Activated CD4-positive, alpha-beta memory T cell treated with anti-CD3 and anti-CD28 coated beads for 36 hours (primary cell): Measurements from ENCODE around the gene DRD4. TPM values are rescaled to one million over a fixed set of nuclear protein-coding genes. Genes with fewer than 3 reads are reported as not detected.

Experiments
- CTCF ChIA-PET: fragments of 350-600 bp; sonication (Branson Sonifier 250); formaldehyde crosslinking; loops from one replicate; lab custom pipeline; 2021; ENCODE audit warnings: antibody characterized with exemption, inconsistent platforms; lab: Charles Lee
- POLR2A ChIA-PET: fragments of 350-600 bp; sonication (Branson Sonifier 250); formaldehyde crosslinking; loops from one replicate; lab custom pipeline; 2021; ENCODE audit warnings: antibody characterized with exemption; lab: Charles Lee
- DNase-seq: peaks from one replicate; pipeline ENCODE4 v3.0.0-alpha.2; 2020
- H3K27ac Mint-ChIP-seq: one replicate; pipeline ENCODE4 v1.8.0; 2021; ENCODE audit warnings: mixed read lengths
- H3K27me3 Mint-ChIP-seq: one replicate; pipeline ENCODE4 v1.8.0; 2021; ENCODE audit warnings: mixed read lengths
- H3K36me3 Mint-ChIP-seq: one replicate; pipeline ENCODE4 v1.8.0; 2021; ENCODE audit warnings: mixed read lengths
- H3K4me1 Mint-ChIP-seq: one replicate; pipeline ENCODE4 v1.8.0; 2021; ENCODE audit warnings: low read depth, mixed read lengths
- H3K4me3 Mint-ChIP-seq: one replicate; pipeline ENCODE4 v1.8.0; 2021; ENCODE audit warnings: mild to moderate bottlenecking, mixed read lengths
- H3K9me3 Mint-ChIP-seq: one replicate; pipeline ENCODE4 v1.8.0; 2021; ENCODE audit warnings: mixed read lengths
- intact Hi-C: fragments of 100-400 bp; cut with micrococcal nuclease; formaldehyde crosslinking; loops from one replicate; pipeline ENCODE4 v1.15.1; 2023
- total RNA-seq, 2 experiments: library from RNA; stranded (reverse); gene quantifications; one replicate each; pipeline ENCODE4 v1.2.3, GENCODE V29; 2021

Gene DRD4
- total RNA-seq, 2 experiments from 2014 or later, result 0.21 to 0.39 TPM

DNA sequence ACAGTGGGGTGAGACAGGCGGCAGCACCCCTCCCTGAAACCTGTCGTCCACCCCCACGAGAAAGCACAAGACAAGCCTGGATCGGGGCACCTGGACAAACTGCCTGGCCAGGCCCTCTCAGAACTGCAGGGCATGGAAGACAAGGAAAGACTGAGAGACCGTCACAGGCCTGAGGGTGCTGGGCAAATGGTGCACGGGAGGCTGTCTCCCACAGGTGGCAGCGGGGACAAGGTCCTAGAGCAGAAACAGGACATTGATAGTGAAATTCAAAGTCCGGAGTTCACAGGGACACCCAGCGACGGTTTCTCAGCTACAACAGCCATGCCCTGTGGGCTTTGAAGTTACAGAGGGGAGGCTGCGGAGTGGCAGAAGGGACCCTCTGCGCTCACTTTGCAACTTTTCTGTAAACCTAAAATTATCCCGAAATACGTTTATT is 20.6 kb downstream of the DRD4 start:
- DNase-seq, result no peak
- H3K9me3 Mint-ChIP-seq, result no peaks in the 10 kb centered on the region
- peaks cover 9% of the 10 kb centered on the region for H3K36me3 Mint-ChIP-seq
- no peak overlapping the region for H3K4me3 Mint-ChIP-seq
- POLR2A ChIA-PET, result no interaction called here
- CTCF ChIA-PET, result no interaction called here
- no peaks in the 10 kb centered on the region for H3K4me1 Mint-ChIP-seq
- H3K27me3 Mint-ChIP-seq, result no peaks in the 10 kb centered on the region
- H3K27ac Mint-ChIP-seq, result no peak overlapping the region
- intact Hi-C loops, result no loop called here

DNA sequence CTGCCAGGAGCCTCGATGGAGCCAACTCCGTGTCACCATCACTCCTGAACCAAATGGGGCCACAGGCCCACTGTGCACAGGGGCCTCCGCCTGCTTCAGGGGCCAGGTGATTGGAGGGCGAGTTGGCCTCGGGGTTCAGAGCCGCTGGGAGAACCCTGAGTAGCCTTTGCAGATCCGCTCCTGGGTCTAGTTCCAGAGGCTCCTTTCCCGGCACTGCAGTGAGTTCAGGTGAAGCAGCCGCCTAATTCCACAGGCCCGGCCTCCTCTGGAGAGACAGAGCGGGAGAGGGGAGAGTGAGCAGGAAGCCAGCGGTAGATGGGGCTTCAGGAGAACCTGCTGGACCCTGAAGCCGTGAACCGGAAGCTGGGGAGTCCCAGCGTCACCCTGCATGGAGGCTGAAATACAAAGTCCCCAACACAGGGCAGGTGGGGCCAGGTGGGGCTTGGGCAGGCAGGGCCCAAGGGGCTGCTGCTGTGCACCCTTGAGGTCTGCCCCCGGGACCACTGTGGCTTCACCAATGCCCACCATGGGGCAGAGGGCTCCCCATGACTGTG is 22.5 kb downstream of the DRD4 start:
- ChIA-PET POLR2A (no interaction called here), CTCF (no interaction called here)
- no peak overlapping the region for H3K4me3 Mint-ChIP-seq
- peaks cover 11% of the 10 kb centered on the region for H3K36me3 Mint-ChIP-seq
- no peak for DNase-seq
- H3K27me3 Mint-ChIP-seq, result no peaks in the 10 kb centered on the region
- H3K4me1 Mint-ChIP-seq, result no peaks in the 10 kb centered on the region
- intact Hi-C loops, result no loop called here
- H3K9me3 Mint-ChIP-seq, result no peaks in the 10 kb centered on the region
- H3K27ac Mint-ChIP-seq, result no peak overlapping the region

DNA sequence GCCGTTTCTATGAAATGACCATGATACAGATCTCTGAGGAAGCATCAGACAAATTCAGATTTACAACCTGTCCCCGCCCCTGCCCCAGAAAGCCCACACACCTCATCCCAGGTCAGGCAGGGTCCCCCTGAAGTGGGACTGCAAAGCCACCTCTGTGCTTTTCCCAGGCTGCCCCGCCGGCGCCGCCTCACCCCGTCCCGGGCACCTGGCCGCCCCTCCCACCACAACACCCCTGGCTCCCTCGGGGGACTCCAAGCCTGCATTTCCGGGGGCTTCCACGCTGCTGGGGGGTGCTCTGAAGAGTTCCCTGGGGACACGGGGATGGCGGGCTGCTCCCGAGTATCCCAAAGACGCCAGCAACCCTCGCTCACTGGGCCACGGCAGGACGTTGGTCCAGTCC is 23.2 kb downstream of the DRD4 start:
- Mint-ChIP-seq H3K4me1 (no peaks in the 10 kb centered on the region), H3K4me3 (no peak overlapping the region), H3K36me3 (peaks cover 12% of the 10 kb centered on the region), H3K9me3 (no peaks in the 10 kb centered on the region), H3K27me3 (no peaks in the 10 kb centered on the region), H3K27ac (no peak overlapping the region)
- ChIA-PET POLR2A (interaction anchor here (0.6 kb wide), 1 partner anchor 81 kb away, joined by 3 read pairs; no protein-coding TSS in a partner anchor), CTCF (no interaction called here)
- intact Hi-C loops, result no loop called here
- DNase-seq, result no peak

DNA sequence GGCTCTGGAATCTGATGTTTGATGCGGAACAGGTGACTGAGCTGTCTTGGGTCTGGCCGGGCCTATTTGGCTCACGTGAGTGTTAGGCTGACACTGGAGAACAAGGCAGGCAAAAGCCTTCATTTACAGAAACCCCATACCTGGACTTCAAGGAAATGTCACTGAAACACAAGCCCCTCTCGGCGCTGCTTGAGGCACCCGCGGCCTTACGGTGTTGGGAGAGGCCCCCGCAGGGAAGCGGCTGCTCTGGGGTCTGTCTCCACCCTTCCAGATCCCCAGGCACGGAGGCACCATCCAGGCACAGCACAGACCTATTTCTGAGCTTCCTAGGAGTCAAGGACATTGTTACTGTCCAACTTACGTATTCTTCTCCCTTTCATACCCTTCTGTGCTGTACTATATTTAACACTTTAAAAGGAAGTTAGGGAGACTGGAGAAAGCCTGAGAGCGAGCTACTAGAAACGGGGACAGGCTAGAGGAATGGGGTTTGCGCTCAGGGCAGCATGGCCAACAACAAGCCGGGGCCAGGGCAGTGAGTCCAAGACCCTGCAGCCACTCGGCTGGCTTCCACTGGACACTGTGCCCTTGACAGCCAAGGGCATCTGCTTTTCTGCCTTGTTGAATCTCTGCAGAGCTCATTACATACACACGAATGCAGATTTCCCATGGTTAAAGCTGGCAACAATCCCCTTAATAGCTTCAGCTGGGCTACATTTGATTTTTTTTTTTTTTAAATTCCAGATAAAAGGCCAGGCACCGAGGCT is 23.8 kb downstream of the DRD4 start:
- intact Hi-C loops, result no loop called here
- Mint-ChIP-seq H3K36me3 (peaks cover 13% of the 10 kb centered on the region), H3K4me3 (no peak overlapping the region), H3K27me3 (no peaks in the 10 kb centered on the region), H3K4me1 (no peaks in the 10 kb centered on the region), H3K9me3 (no peaks in the 10 kb centered on the region), H3K27ac (no peak overlapping the region)
- no peak for DNase-seq
- ChIA-PET CTCF (interaction anchor here (3.3 kb wide), 1 partner anchor 62 kb away, joined by 38 read pairs; no protein-coding TSS in a partner anchor), POLR2A (interaction anchor here (0.6 kb wide), 1 partner anchor 81 kb away, joined by 3 read pairs; no protein-coding TSS in a partner anchor)

DNA sequence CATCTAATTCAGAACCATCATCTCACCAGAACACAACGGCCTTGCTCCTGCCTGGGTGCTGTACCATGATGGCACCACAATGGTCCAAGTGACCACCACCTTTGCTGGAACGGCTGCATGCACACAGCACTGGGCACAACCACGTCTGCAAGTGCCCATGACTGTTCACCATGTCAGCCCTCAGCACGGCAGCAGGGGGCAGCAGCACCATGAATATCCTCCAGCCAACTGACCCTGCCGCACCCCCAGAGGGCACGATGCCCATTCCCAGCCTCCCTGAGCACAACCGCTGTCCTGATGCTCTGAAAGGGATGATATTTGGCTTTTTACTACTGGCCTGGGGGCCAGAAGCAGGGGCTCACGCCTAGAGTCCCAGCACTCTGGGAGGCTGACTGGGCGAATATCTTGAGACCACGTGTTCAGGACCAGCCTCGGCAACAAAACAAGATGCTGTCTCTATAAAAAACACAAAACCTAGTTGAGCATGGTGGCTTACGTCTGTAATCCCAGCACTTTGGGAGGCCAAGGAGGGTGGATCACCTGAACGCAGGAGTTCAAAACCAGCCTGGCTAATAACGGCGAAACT is 25.7 kb downstream of the DRD4 start:
- intact Hi-C loops, result loop anchor here (1.0 kb wide), 1 partner anchor 61 kb away; no protein-coding TSS in a partner anchor

DNA sequence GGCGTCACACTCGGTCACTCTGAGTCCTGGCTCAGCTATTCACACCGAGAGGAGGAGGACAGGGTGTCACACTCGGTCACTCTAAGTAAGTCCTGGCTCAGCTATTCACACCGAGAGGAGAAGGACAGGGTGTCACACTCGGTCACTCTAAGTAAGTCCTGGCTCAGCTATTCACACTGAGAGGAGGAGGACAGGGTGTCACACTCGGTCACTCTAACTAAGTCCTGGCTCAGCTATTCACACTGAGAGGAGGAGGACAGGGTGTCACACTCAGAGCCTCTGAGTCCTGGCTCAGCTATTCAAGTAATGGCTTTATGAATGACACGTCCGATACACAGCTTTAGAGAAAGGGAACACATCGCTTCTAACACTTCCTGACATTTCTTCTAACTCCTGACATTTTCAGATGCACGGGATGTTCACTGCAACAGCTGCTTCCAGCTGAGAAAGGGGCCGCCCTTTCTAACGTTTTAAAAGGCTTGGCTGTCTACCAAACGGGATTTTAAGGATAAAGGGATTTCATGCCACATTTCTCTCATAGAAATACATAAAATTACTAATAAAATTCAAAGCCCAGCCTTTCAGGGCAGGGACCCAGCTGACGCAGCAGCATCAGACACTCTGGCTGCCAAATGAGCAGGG is 28.1 kb downstream of the DRD4 start:
- no peak overlapping the region for H3K4me3 Mint-ChIP-seq
- intact Hi-C loops, result no loop called here
- ChIA-PET POLR2A (interaction anchor here (0.8 kb wide), 1 partner anchor 18 kb away, joined by 4 read pairs; no protein-coding TSS in a partner anchor), CTCF (interaction anchor here (1.5 to 2.3 kb wide), 2 partner anchors 57 to 111 kb away, joined by 5 to 6 read pairs; no protein-coding TSS in a partner anchor)
- H3K36me3 Mint-ChIP-seq, result peaks cover 11% of the 10 kb centered on the region
- H3K9me3 Mint-ChIP-seq, result no peaks in the 10 kb centered on the region
- H3K4me1 Mint-ChIP-seq, result no peaks in the 10 kb centered on the region
- H3K27me3 Mint-ChIP-seq, result no peaks in the 10 kb centered on the region
- H3K27ac Mint-ChIP-seq, result no peak overlapping the region
- DNase-seq, result no peak

More for the DNA sequence above, 25.7 kb downstream of the DRD4 start:
- Mint-ChIP-seq H3K9me3 (no peaks in the 10 kb centered on the region), H3K36me3 (peaks cover 13% of the 10 kb centered on the region), H3K4me3 (no peak overlapping the region), H3K27ac (no peak overlapping the region), H3K27me3 (no peaks in the 10 kb centered on the region), H3K4me1 (no peaks in the 10 kb centered on the region)
- CTCF ChIA-PET, result interaction anchor here (0.6 to 3.3 kb wide), 4 partner anchors 11 to 60 kb away, joined by 3 to 38 read pairs (median 4); partner anchors contain the start of gene TMEM80
- DNase-seq, result peak; percentile 56
- POLR2A ChIA-PET, result no interaction called here

DNA sequence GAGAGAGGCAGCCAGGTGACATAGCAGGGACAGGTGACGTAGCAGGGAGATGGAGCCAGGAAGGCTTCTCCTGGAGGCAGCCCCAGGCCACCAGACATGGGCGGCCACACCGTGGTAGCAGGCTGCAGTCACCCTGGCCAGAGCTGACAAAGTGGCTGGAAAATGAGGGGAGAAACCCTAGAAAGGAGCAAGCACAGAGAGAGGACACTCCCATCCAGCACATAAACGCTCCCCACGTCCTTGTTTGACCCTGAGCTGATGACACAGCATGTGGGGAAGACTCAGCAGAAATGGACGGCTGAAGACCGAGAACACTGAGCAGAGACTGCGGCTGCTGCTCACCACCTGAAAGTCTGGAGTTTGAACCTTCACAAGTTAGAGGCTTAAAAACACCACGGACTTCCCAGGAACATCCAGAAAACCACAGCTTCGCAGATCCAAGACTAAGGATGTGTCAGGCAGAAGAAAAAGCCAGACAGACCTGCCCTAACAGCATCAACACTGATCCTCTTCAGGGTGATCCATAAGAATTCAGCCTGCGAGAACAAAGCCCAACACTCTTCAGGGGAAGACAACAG is 28.7 kb downstream of the DRD4 start:
- Mint-ChIP-seq H3K27ac (no peak overlapping the region), H3K9me3 (no peaks in the 10 kb centered on the region), H3K4me3 (no peak overlapping the region), H3K27me3 (no peaks in the 10 kb centered on the region), H3K4me1 (no peaks in the 10 kb centered on the region), H3K36me3 (peaks cover 11% of the 10 kb centered on the region)
- DNase-seq, result no peak
- CTCF ChIA-PET, result interaction anchor here (1.5 to 2.3 kb wide), 2 partner anchors 56 to 111 kb away, joined by 5 to 6 read pairs; no protein-coding TSS in a partner anchor
- POLR2A ChIA-PET, result no interaction called here
- intact Hi-C loops, result no loop called here

DNA sequence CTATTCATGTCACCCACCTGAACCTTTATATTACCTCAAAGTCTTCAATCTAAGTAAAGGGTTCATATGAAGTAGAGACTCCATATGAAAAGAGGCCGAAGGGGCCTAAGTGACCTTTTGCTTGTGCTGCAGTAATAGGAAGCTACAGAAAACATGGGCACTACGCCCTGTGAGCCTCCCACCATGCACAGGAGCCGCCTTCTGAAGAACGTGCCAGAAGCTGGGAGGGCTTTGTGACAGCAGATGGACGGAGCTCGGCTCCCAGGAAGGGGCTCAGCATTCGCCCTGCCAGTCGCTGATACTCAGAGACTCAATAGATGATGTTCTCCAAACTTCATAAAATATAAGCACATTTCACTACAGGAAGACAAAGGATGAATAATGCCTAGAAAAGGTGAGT is 36.8 kb downstream of the DRD4 start:
- H3K36me3 Mint-ChIP-seq, result peaks cover 25% of the 10 kb centered on the region
- H3K9me3 Mint-ChIP-seq, result no peaks in the 10 kb centered on the region
- no peak overlapping the region for H3K4me3 Mint-ChIP-seq
- intact Hi-C loops, result no loop called here
- ChIA-PET POLR2A (no interaction called here), CTCF (interaction anchor here (0.6 to 1.3 kb wide), 2 partner anchors 12 to 302 kb away, joined by 3 to 4 read pairs; no protein-coding TSS in a partner anchor)
- no peak for DNase-seq
- H3K27me3 Mint-ChIP-seq, result no peaks in the 10 kb centered on the region
- no peak overlapping the region for H3K27ac Mint-ChIP-seq
- no peaks in the 10 kb centered on the region for H3K4me1 Mint-ChIP-seq

DNA sequence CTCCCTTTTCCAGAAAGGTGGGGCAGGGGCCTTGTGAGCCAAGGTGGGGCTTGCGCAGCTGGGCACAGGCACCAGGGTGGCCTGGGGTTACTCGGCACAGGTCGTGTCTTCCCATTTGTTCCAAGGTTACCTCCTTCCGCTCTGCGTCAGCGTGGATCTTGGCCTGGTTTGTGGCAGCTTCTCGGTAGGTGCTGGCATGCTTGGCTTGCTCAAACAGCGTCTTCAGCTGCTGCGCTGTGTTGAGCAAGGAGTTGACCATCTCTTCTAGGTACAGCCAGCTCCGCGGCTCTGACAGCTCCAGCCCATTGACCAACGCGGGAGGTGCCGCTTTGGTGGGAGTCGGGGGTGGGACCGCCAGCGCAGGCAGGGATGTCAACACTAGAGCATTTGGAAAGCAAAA is 37.3 kb downstream of the DRD4 start:
- no peak overlapping the region for H3K27ac Mint-ChIP-seq
- ChIA-PET CTCF (interaction anchor here (0.6 to 1.3 kb wide), 2 partner anchors 12 to 52 kb away, joined by 3 to 4 read pairs; no protein-coding TSS in a partner anchor), POLR2A (no interaction called here)
- no peak for DNase-seq
- no peak overlapping the region for H3K4me3 Mint-ChIP-seq
- no peaks in the 10 kb centered on the region for H3K27me3 Mint-ChIP-seq
- no peaks in the 10 kb centered on the region for H3K4me1 Mint-ChIP-seq
- intact Hi-C loops, result no loop called here
- H3K36me3 Mint-ChIP-seq, result peaks cover 25% of the 10 kb centered on the region
- H3K9me3 Mint-ChIP-seq, result no peaks in the 10 kb centered on the region

DNA sequence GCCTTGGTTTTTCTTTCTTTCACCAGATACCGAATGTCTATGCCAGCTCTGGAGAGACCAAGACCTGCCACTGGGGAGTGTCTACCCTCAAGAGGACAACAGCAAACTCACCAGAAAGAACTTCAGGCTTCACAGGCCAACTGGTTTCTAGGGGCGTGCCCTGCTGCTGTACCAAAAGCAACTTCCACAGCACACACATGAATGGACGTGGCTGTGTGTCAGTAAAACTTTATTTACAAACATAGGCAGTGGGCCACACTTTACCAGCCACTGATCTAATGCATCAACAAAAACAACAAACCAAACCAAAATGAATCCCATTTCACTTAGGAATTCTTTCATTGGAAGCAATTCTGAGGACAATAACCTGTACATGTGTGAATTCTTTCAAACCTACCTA is 41.2 kb downstream of the DRD4 start:
- Mint-ChIP-seq H3K4me1 (no peaks in the 10 kb centered on the region), H3K4me3 (no peak overlapping the region), H3K36me3 (peaks cover 30% of the 10 kb centered on the region), H3K27me3 (no peaks in the 10 kb centered on the region), H3K9me3 (no peaks in the 10 kb centered on the region), H3K27ac (no peak overlapping the region)
- POLR2A ChIA-PET, result no interaction called here
- no peak for DNase-seq
- intact Hi-C loops, result no loop called here
- CTCF ChIA-PET, result no interaction called here

DNA sequence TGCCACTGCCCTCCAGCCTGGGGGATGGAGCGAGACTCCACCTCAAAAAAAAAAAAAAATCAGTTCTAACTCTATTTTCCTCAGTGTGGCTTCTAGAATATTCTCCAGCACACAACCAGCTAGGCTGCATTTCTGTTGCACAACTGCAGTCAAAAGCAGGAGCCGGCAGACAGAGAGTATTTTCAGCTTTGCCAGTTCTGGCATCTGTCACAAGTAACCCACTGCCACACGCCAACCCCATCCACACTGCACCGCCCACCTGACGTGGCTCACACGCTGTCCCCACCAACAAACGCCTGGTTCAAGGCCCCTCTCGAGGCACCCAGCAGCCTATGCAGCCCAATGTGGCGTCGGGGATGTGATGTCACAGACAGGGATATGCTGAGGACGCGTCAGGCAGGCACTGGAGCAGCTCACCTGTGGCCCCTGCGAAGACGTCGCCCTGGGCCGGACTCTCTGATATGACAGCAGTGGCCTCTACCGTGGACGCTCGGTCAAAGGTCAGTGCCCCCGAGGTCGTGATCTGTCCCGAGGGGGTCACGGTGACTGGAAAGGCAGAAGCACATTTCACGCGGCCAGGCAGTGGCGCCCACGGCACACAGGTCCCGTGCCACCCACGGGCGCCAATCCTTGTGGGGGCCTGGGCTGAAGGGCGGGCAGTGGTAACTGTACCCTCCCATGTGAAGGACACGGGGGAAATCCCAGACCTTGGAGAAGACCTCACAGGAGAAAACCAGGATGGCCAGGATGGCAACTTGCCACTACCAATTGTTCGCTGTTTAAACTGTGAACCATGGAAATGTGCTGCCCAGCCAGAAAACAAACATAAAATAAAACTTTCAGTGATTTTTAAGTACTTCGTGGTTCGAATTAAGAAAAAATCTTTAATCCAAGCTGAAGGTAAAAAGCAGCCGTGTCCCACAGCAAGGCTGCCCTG is 42.5 kb downstream of the DRD4 start:
- Mint-ChIP-seq H3K36me3 (peaks cover 33% of the 10 kb centered on the region), H3K9me3 (no peaks in the 10 kb centered on the region), H3K4me3 (no peak overlapping the region), H3K27me3 (no peaks in the 10 kb centered on the region), H3K4me1 (no peaks in the 10 kb centered on the region), H3K27ac (no peak overlapping the region)
- ChIA-PET CTCF (no interaction called here), POLR2A (no interaction called here)
- intact Hi-C loops, result no loop called here
- DNase-seq, result no peak
